HG03432 (cell line): ENCODE measurements around the gene HOXD13.

Experiments
- ATAC-seq: cut with Tn5 transposase; IDR thresholded peaks from one replicate; pipeline ENCODE4 v1.9.1; 2021; ENCODE audit warnings: mild to moderate bottlenecking, moderate library complexity; ENCODE audit not compliant: unreplicated experiment

Gene HOXD13

GRCh38 chr2:176118601-176119339 lies 26.2 kb downstream of the HOXD13 start:
- ATAC-seq: no peak

GRCh38 chr2:176120364-176121189 lies 28.1 kb downstream of the HOXD13 start:
- no peak for ATAC-seq

GRCh38 chr2:176121190-176122051 lies 28.9 kb downstream of the HOXD13 start:
- ATAC-seq: no peak

GRCh38 chr2:176122052-176122682 lies 29.6 kb downstream of the HOXD13 start:
- no peak for ATAC-seq

GRCh38 chr2:176122683-176123410 lies 30.3 kb downstream of the HOXD13 start, which contains the start of gene HOXD9:
HOXD9 (plus strand) TSS chr2:176122719; CDS start chr2:176122769, 50 bp downstream.
- no peak for ATAC-seq

- no peak for ATAC-seq
Observed at GRCh38 chr2:176123411-176124109, 31.0 kb downstream of the HOXD13 start.

- no peak for ATAC-seq
Observed at GRCh38 chr2:176124110-176124946, 31.8 kb downstream of the HOXD13 start.

- no peak for ATAC-seq
Observed at GRCh38 chr2:176124947-176125771, 32.6 kb downstream of the HOXD13 start.

GRCh38 chr2:176125772-176126054 lies 33.2 kb downstream of the HOXD13 start:
- no peak for ATAC-seq

GRCh38 chr2:176126929-176127773 lies 34.6 kb downstream of the HOXD13 start:
- ATAC-seq: no peak

- ATAC-seq: no peak
Observed at GRCh38 chr2:176127774-176128072, 35.2 kb downstream of the HOXD13 start.

- ATAC-seq: no peak
Observed at GRCh38 chr2:176128172-176128981, 35.9 kb downstream of the HOXD13 start.

- ATAC-seq: no peak
Observed at GRCh38 chr2:176128982-176129796, 36.7 kb downstream of the HOXD13 start, which contains the start of gene HOXD8. HOXD8 (plus strand) TSS chr2:176129705; CDS start chr2:176130367, 662 bp downstream.

- ATAC-seq: no peak
Observed at GRCh38 chr2:176129813-176130146, 37.3 kb downstream of the HOXD13 start.

GRCh38 chr2:176130147-176130956 lies 37.8 kb downstream of the HOXD13 start:
- ATAC-seq: no peak
